Jurkat, Clone E6-1 (cell line): ENCODE data around the gene PDE3A.
"Not testable (repeated sequence)": the region's sequence is repeated elsewhere in the genome, so short reads cannot be mapped to it uniquely, and the experiment has no call there.

ENCODE experiments used
- DNase-seq: peaks from one replicate; pipeline ENCODE4 v3.0.0-alpha.2; 2011; ENCODE audit warnings: low read depth, low spot score
- H3K4me3 ChIP-seq: 2 replicates; pipeline ENCODE4 v1.5.1; 2011; ENCODE audit warnings: mild to moderate bottlenecking, low read length, control low read depth, moderate library complexity

Gene PDE3A

GRCh38 chr12:20513189-20513588 is 144.9 kb downstream of the PDE3A start:
- no peak for DNase-seq
- no peak overlapping the region for H3K4me3 ChIP-seq

GRCh38 chr12:20514598-20514997 is 146.3 kb downstream of the PDE3A start:
- H3K4me3 ChIP-seq: no peak overlapping the region
- DNase-seq: no peak

GRCh38 chr12:20520532-20520931 is 152.2 kb downstream of the PDE3A start:
- no peak for DNase-seq
- H3K4me3 ChIP-seq: no peak overlapping the region

GRCh38 chr12:20523658-20524057 is 155.3 kb downstream of the PDE3A start:
- no peak for DNase-seq
- no peak overlapping the region for H3K4me3 ChIP-seq

- no peak for DNase-seq
These were observed 155.8 kb downstream of the PDE3A start for GRCh38 chr12:20524113-20524512.

GRCh38 chr12:20525064-20525610 is 156.8 kb downstream of the PDE3A start:
- DNase-seq: no peak
- H3K4me3 ChIP-seq: no peak overlapping the region

More at GRCh38 chr12:20524113-20524512, 155.8 kb downstream of the PDE3A start:
- H3K4me3 ChIP-seq: no peak overlapping the region

- DNase-seq: no peak
- no peak overlapping the region for H3K4me3 ChIP-seq
These were observed 159.3 kb downstream of the PDE3A start for GRCh38 chr12:20527417-20528163.

- no peak for DNase-seq
- H3K4me3 ChIP-seq: no peak overlapping the region
These were observed 159.9 kb downstream of the PDE3A start for GRCh38 chr12:20528208-20528607.

- no peak for DNase-seq
These were observed 177.9 kb downstream of the PDE3A start for GRCh38 chr12:20546267-20546666.

GRCh38 chr12:20547816-20548575 is 179.7 kb downstream of the PDE3A start:
- DNase-seq: no peak
- no peak overlapping the region for H3K4me3 ChIP-seq

More at GRCh38 chr12:20546267-20546666, 177.9 kb downstream of the PDE3A start:
- H3K4me3 ChIP-seq: no peak overlapping the region

GRCh38 chr12:20548611-20549010 is 180.3 kb downstream of the PDE3A start:
- no peak for DNase-seq
- H3K4me3 ChIP-seq: no peak overlapping the region

GRCh38 chr12:20549108-20549719 is 180.9 kb downstream of the PDE3A start:
- no peak overlapping the region for H3K4me3 ChIP-seq
- peak; percentile 5 for DNase-seq

GRCh38 chr12:20551742-20552442 is 183.6 kb downstream of the PDE3A start:
- DNase-seq, H3K4me3 ChIP-seq: not testable (repeated sequence)

- DNase-seq: not testable (repeated sequence)
These were observed 184.2 kb downstream of the PDE3A start for GRCh38 chr12:20552586-20552985.

GRCh38 chr12:20555015-20555414 is 186.7 kb downstream of the PDE3A start:
- no peak overlapping the region for H3K4me3 ChIP-seq
- no peak for DNase-seq

More at GRCh38 chr12:20552586-20552985, 184.2 kb downstream of the PDE3A start:
- H3K4me3 ChIP-seq: not testable (repeated sequence)

- DNase-seq: no peak
- no peak overlapping the region for H3K4me3 ChIP-seq
These were observed 187.4 kb downstream of the PDE3A start for GRCh38 chr12:20555771-20556170.

- H3K4me3 ChIP-seq: no peak overlapping the region
- DNase-seq: no peak
These were observed 188.8 kb downstream of the PDE3A start for GRCh38 chr12:20557096-20557495.

GRCh38 chr12:20560935-20561334 is 192.6 kb downstream of the PDE3A start:
- no peak overlapping the region for H3K4me3 ChIP-seq
- DNase-seq: no peak

- DNase-seq: no peak
- no peak overlapping the region for H3K4me3 ChIP-seq
These were observed 193.5 kb downstream of the PDE3A start for GRCh38 chr12:20561871-20562270.
